Anterior cingulate cortex (tissue), 58 donors: Measurements from ENCODE around the gene ECHDC3.
A peak's percentile ranks its signal among the peaks of the same experiment; 100 is the strongest.
"Not testable (repeated sequence)": the region's sequence is repeated elsewhere in the genome, so short reads cannot be mapped to it uniquely, and the experiment has no call there.

Source experiments
- DNase-seq, 58 donors: peaks; one replicate each; lab custom pipeline; 2025; lab: John Stamatoyannopoulos, UW

Gene ECHDC3, protein sequence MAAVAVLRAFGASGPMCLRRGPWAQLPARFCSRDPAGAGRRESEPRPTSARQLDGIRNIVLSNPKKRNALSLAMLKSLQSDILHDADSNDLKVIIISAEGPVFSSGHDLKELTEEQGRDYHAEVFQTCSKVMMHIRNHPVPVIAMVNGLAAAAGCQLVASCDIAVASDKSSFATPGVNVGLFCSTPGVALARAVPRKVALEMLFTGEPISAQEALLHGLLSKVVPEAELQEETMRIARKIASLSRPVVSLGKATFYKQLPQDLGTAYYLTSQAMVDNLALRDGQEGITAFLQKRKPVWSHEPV

DNA sequence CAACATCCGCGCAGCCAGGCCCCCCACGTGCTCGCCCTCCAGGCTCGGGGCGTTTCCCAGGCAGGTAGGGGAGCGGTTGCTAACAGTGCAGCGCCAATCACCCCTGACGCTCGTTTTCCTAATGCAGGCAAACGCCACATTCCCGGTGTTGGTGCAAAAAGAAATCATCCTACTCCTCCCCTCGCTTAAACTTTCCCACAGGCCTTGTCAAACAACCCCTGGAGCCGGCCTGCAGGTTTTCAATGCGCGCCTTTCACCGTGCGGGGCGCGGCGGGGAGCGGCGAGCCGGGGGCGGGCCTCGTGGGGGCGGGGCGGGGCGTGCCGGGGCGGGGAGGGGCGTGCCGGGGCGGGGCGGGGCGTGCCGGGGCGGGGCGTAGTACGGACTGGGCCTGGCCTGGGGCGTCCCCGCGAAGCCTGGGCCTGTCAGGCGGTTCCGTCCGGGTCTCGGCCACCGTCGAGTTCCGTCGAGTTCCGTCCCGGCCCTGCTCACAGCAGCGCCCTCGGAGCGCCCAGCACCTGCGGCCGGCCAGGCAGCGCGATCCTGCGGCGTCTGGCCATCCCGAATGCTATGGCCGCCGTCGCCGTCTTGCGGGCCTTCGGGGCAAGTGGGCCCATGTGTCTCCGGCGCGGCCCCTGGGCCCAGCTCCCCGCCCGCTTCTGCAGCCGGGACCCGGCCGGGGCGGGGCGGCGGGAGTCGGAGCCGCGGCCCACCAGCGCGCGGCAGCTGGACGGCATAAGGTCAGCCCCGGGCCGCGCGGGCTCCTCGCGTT is at the start of gene ECHDC3:
Gene ECHDC3 (plus strand): TSS at position 374 of the 770 bp plus-strand sequence. CDS start 195 bp downstream, at position 569.
- DNase-seq = peak in 8 of 58 donors; percentile 11 to 38 (median 19)

DNA sequence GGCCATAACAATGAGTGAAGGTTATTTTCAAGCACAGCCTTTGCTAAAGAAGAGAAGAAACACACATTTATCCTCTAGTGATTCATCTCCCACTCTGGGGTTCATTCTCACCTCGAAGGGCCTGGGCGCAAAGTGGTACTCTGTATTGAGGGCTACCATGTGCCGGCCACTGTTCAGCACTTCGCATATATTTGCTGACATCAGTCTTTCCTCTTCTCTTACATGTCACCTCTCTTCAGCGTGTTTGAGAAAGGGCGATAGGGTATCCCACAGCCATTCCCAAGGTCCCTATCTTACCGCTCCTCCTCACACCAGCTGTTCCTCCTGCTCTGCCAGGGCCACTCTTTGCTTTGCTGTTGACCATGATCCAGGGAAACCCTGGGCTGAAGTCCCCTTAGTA is 48.8 kb upstream of the ECHDC3 start:
- DNase-seq = no peak

DNA sequence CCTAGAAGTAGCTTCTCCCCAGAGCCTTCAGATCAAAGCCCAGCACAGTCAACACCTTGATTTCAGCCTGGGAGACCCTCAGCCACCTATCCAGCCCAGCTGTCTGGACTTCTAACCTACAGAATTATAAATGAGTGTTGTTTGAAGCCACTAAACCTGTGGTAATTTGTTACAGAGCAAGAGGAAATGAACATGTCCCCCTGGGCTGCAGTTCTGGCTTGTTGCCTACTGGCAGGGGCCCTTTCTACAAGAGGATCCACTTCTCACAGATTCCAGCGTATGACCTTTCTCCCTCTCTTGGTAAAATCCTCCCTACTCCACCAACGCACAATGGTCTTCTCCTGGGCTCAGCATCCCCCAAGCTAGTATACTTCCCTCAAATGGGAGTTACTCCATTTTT is 46.4 kb upstream of the ECHDC3 start:
- DNase-seq = no peak

GRCh38 chr10:11697718-11698527 is 44.3 kb upstream of the ECHDC3 start:
- no peak for DNase-seq

DNA sequence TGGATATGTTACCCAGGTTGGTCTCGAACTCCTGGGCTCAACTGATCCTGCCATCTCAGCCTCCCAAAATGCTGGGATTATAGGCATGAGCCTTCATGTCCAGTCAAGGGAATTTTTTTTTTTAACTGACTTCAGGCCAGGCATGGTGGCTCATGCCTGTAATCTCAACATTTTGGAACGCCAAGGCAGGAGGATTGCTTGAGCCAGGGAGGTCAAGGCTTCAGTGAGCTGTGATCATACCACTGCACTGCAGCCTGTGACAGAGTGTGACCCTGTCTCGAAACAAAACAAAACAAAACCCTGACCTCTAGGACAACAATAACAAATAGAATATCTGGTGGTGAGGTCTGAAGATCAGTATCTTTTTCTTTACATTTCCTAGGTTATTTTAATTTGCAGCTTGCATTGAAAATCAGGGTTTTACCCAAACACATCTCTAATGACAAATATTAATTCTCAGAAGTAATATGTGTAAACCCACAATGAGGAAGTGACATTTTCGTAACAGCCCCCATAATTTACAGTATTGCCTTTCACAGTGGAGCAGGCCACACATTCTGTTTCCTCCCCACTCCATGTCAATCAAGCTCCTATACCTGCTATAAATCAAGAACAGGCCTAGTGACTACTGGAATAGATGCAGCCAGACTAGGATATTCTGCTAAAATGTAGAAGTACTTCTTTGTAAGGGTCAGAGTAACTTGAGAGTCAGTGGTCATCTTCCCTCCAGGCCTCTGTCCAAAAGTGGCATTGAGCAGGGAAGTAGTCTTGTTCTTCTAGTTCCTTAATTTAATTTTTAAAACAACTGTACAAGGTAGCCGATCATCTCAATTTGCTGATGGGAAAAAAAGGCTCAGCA is 43.3 kb upstream of the ECHDC3 start:
- DNase-seq = peak in 1 of 58 donors; percentile 14

- DNase-seq = no peak
These were observed 42.6 kb upstream of the ECHDC3 start for GRCh38 chr10:11699550-11700097.

GRCh38 chr10:11700539-11700938 is 41.6 kb upstream of the ECHDC3 start:
- DNase-seq = no peak

- peak in 1 of 58 donors; percentile 13 for DNase-seq
These were observed 40.6 kb upstream of the ECHDC3 start for GRCh38 chr10:11701451-11702095.

- no peak for DNase-seq
These were observed 39.9 kb upstream of the ECHDC3 start for GRCh38 chr10:11702264-11702663.

- no peak for DNase-seq
These were observed 38.1 kb upstream of the ECHDC3 start for GRCh38 chr10:11704092-11704491.

DNA sequence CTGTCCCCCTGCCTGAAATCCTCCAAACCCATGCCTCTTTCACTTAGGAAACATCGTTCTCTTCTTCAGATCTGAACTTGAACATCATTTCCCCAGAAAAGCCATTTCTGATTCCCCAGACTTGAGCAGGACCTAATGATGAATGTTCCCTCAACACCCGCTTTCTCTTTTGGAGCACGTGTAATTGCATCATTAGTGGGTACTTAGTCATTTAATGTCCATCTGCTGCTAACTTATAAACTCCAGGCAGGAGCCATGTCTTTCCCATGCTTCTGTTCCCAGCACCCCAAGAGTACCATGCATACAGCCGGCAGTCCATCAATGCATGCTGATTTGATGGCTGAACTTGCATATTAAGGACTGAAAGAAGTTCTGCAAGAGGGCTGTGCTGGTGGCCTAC is 36.5 kb upstream of the ECHDC3 start:
- no peak for DNase-seq

DNA sequence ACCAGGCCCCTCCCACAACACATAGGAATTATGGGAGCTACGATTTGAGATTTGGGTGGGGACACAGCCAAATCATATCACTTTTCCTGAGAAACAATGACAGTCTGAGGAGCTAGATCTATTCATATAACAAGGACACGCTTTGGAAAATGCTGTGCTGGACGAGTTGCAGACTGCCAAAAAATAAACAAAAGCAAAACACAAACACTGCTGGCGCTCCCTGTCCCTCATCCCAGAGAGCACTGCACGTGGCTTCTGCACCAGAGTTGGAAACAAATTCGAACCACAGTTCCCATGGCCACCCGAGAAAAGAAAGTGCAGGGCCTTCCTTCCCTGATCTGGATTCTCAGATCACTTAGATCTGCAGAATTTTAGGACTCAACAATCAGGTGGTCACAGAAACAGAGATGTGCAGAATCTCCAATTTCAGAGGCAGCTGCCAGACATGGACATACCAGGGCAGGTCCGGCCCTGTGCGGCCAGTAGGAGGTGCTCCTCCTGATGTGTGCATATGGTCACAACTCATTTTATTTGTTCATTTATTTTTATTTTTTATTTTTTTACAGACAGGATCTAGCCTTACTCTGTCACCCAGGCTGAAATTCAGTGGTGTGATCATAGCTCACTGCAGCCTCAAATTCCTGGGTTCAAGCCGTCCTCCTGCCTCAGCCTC is 35.2 kb upstream of the ECHDC3 start:
- DNase-seq = no peak

DNA sequence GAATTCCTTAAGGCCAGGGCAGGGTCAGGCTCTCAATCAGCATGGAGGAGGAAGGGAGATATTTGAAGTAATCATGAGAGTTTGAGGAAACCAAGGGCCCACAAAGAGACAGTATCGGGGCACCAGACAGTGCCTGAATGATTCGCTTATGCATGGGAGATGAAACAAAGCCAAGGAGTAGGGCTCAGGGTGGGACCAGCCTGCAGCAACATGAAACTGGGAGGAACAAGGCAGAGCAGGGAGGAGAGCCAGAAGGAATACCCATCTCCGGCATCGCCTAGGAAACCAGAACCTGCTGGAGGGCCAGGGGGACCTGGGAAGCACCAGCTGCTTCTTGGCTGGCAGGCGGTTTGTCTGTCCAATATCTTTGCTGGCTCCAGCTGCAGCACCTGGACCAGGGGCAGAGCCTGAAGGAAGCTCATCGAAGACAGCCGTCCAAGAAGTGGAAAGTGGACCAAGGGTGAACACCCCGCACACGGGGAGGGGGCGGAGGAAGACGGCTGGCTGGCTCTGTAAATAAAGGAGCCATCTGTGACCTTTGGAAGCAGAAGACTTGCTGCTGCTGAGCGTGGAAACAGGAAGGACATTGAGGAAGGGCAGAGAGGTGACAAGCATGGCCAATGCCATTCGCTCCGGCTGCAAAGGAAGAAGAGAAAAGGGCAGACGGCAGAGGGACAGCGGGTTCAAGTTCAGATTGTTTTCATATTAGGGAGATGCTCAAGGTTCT is 34.4 kb upstream of the ECHDC3 start:
- DNase-seq = no peak

DNA sequence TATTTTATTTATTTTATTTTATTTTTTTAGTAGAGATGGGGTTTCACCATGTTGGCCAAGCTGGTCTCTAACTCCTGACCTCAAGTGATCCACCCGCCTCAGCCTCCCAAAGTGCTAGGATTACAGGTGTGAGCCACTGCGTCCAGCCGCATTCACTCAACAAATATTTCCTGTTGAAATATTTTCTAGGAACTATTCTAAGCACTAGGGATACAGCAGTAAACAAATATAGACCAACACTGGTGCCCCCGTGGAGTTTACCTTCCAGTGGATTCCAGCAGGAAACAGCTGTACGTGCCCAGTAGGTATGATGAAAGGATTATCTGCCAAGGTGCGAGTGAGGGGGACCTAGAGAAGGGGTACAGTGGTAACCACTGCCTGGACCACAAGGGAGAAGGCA is 33.4 kb upstream of the ECHDC3 start:
- DNase-seq = not testable (repeated sequence)

- DNase-seq = no peak
These were observed 29.4 kb upstream of the ECHDC3 start for GRCh38 chr10:11712744-11713143.

DNA sequence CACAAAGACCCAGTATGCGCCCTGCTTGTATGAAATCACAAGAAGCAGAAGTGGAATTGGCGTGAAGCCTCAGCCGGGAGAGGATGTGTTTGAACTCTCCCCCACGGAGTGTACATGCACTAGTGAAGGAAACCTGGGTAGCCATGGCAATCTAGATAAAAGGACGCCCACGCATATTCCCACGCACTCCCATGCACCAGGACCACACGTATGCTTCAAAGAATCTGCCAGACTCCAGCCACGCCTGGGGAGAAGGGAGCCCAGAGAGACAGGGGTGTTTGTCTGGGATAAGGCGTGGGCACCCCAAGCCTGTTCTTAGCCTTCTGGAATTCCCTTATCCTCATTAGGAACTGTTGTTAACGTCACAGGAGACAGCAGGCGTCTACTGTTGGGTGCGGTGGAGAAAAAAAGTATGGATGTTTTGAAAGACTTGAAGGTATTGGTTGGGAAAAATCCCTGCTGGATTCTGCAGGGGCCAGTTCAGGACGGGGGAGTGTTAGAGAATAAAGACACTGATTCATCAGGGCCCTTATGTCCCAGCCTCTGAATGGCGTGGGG is 28.9 kb upstream of the ECHDC3 start:
- peak in 6 of 58 donors; percentile 9 to 38 (median 18) for DNase-seq

DNA sequence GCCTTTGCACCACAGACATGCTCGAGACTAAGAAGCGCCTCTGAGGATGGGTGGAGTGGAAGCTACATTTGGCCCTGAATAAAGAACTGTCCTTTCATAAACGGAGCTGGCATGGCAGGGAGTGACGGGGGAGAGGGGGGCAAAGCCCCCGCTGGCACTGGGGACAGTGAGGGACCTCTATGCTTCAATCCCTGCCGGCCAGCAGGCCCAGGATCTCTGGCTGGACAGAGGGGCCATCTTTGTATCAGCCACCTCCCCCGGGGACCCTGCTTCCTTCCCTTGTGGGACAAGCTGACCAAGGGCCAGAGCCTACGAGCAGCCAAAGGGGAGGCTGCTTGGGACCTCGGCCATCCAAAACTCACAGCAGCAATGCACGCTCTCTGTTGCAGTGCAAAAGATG is 28.2 kb upstream of the ECHDC3 start:
- DNase-seq = peak in 22 of 58 donors; percentile 8 to 60 (median 24)
